ENCODE data around the gene TSFM.

The TSFM gene

GRCh38 chr12:57751788-57752667, 30.6 kb upstream of the TSFM start, which contains the start of gene CDK4:
CDK4 (minus strand) TSS chr12:57752310; CDS start chr12:57751717, 593 bp downstream.
- Histone ChIP-seq H3K36me3 (ENCODE audit: low read length) (peaks cover 10% of the 10 kb centered on the region; the same call in 1 of the 2 replicates), H4K20me1 (ENCODE audit: low read depth, low read length) (no peaks in the 10 kb centered on the region), H3K27me3 (ENCODE audit: low read length) (no peaks in the 10 kb centered on the region), H3F3A (ENCODE audit: insufficient read depth) (peaks cover 35% of the 10 kb centered on the region), H3K4me2 (ENCODE audit: low read depth, low read length, poor library complexity, severe bottlenecking) (peak within 1 kb of the TSS; percentile 72), H3K9ac (ENCODE audit: low read length) (peak within 1 kb of the TSS; percentile 72), H3K4me3 (ENCODE audit: insufficient read depth, low read length, poor library complexity, severe bottlenecking) (peak within 1 kb of the TSS; percentile 71), H3K9me3 (ENCODE audit: insufficient read depth, low read length) (no peaks in the 10 kb centered on the region), H3K9me2 (replicated peaks; ENCODE audit: insufficient read depth, low read length) (no peaks in the 10 kb centered on the region), H2AFZ (ENCODE audit: low read depth, low read length, severe bottlenecking) (peak within 1 kb of the TSS; percentile 42), H3K79me2 (ENCODE audit: insufficient read depth, low read length) (peaks cover 28% of the 10 kb centered on the region), H3K27ac (ENCODE audit: low read depth, low read length) (peak within 1 kb of the TSS; percentile 41)
- TF ChIP-seq EZH2phosphoT487 (conservative IDR thresholded peaks at IDR 0.05; ENCODE audit: low read length) (no peak), CTCF (IDR thresholded peaks at IDR 0.05; ENCODE audit: insufficient read depth, low read length, poor library complexity, severe bottlenecking) (no peak)

- Histone ChIP-seq H3K79me2 (ENCODE audit: insufficient read depth, low read length) (peaks cover 28% of the 10 kb centered on the region), H3F3A (ENCODE audit: insufficient read depth) (peaks cover 30% of the 10 kb centered on the region), H3K4me2 (ENCODE audit: low read depth, low read length, poor library complexity, severe bottlenecking) (peak overlapping the region; percentile 57), H3K9me2 (replicated peaks; ENCODE audit: insufficient read depth, low read length) (no peaks in the 10 kb centered on the region), H3K27ac (ENCODE audit: low read depth, low read length) (no peak overlapping the region), H3K9ac (ENCODE audit: low read length) (peak overlapping the region; percentile 22; the same call in 1 of the 2 replicates), H3K36me3 (ENCODE audit: low read length) (peaks cover 5% of the 10 kb centered on the region; the same call in 1 of the 2 replicates), H3K27me3 (ENCODE audit: low read length) (no peaks in the 10 kb centered on the region), H4K20me1 (ENCODE audit: low read depth, low read length) (no peaks in the 10 kb centered on the region), H3K9me3 (ENCODE audit: insufficient read depth, low read length) (no peaks in the 10 kb centered on the region), H3K4me3 (ENCODE audit: insufficient read depth, low read length, poor library complexity, severe bottlenecking) (peak overlapping the region; percentile 31), H2AFZ (ENCODE audit: low read depth, low read length, severe bottlenecking) (peak overlapping the region; percentile 42)
- TF ChIP-seq CTCF (IDR thresholded peaks at IDR 0.05; ENCODE audit: insufficient read depth, low read length, poor library complexity, severe bottlenecking) (no peak), EZH2phosphoT487 (conservative IDR thresholded peaks at IDR 0.05; ENCODE audit: low read length) (no peak)
Measured at GRCh38 chr12:57752668-57753000, 30.0 kb upstream of the TSFM start.

- Histone ChIP-seq H3K9me2 (replicated peaks; ENCODE audit: insufficient read depth, low read length) (no peaks in the 10 kb centered on the region), H3K4me2 (ENCODE audit: low read depth, low read length, poor library complexity, severe bottlenecking) (peak overlapping the region; percentile 92), H3K9me3 (ENCODE audit: insufficient read depth, low read length) (no peaks in the 10 kb centered on the region), H3K27ac (ENCODE audit: low read depth, low read length) (no peak overlapping the region), H2AFZ (ENCODE audit: low read depth, low read length, severe bottlenecking) (no peak overlapping the region), H3K36me3 (ENCODE audit: low read length) (no peaks in the 10 kb centered on the region), H3K79me2 (ENCODE audit: insufficient read depth, low read length) (peaks cover 28% of the 10 kb centered on the region), H3F3A (ENCODE audit: insufficient read depth) (peaks cover 25% of the 10 kb centered on the region), H3K4me3 (ENCODE audit: insufficient read depth, low read length, poor library complexity, severe bottlenecking) (no peak overlapping the region), H4K20me1 (ENCODE audit: low read depth, low read length) (no peaks in the 10 kb centered on the region), H3K9ac (ENCODE audit: low read length) (no peak overlapping the region), H3K27me3 (ENCODE audit: low read length) (no peaks in the 10 kb centered on the region)
- TF ChIP-seq CTCF (IDR thresholded peaks at IDR 0.05; ENCODE audit: insufficient read depth, low read length, poor library complexity, severe bottlenecking) (no peak), EZH2phosphoT487 (conservative IDR thresholded peaks at IDR 0.05; ENCODE audit: low read length) (no peak)
Measured at GRCh38 chr12:57753756-57754337, 28.7 kb upstream of the TSFM start.
